NK-92 treated with Interleukin-12 subunit alpha and Interleukin-12 subunit beta, amount 100 ng/mL, for 24 hours (cell line): ENCODE results near the gene ADAP1.
A peak's percentile ranks its signal among the peaks of the same experiment; 100 is the strongest.
"Not testable (repeated sequence)": the region's sequence is repeated elsewhere in the genome, so short reads cannot be mapped to it uniquely, and the experiment has no call there.

ENCODE experiments used
- DNase-seq: peaks from one replicate; lab custom pipeline; 2025; lab: John Stamatoyannopoulos, UW

ADAP1 gene

DNA sequence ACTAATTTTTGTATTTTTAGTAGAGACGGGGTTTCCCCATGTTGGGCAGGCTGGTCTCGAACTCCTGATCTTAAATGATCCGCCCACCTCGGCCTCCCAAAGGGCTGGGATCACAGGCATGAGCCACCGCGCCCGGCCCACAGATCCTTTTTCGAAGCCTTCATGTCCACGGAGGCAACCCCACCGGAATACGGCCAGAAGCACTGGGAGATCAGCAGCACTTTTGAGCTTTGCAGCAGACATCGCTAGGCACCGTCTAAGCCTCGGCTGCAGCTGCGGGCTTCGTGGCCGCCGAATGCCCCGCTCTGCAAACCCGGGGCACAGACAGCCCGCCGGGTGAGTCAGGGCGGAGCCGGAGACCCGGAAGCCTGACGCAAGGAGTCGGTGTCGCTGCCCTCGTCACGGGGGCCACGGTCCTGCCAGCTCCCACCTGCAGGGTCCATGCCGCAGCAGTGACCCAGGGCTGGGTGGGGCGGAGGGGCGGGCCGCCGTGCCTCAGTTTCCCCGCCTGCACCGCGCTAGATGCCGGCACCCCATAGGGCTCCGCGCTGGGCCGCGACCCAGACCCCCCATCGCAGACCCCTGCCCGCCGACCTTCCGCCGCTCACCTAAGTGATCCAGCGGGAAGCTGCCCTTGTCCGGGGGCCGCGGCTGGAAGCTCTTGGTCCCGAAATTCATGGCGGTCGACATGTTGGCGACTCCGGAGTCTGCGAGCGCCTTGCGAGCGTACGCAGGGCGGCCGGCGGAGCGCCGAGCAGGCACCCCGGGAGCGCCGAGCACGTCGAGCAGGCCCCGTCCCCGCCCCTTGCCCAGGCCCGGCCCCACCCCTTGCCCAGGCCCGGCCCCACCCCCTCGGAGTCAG is 20.6 kb upstream of the ADAP1 start, which contains the start of gene COX19:
Gene COX19, minus strand, starts transcription at position 730 of the 862 bp plus-strand sequence. Its CDS starts 40 bp downstream, at position 690.
- DNase-seq: peak; percentile 76

GRCh38 chr7:974172-974571 is 19.7 kb upstream of the ADAP1 start:
- no peak for DNase-seq

DNA sequence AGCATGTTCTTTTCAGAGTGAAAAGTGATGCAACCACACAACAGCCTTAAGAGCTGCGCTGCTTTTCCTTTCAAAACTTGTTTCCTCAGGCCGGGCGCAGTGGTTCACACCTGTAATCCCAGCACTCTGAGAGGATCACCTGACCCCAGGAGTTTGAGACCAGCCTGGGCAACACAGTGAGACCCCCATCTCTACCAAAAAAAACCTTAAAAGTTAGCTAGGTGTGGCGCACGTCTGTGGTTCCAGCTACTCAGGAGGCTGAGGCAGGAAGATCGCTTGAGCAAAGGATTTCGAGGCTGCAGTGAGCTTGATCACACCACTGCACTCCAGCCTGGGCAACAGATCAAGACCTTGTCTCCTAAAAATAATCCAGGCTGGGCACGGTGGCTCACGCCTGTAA is 18.8 kb upstream of the ADAP1 start:
- DNase-seq: no peak

DNA sequence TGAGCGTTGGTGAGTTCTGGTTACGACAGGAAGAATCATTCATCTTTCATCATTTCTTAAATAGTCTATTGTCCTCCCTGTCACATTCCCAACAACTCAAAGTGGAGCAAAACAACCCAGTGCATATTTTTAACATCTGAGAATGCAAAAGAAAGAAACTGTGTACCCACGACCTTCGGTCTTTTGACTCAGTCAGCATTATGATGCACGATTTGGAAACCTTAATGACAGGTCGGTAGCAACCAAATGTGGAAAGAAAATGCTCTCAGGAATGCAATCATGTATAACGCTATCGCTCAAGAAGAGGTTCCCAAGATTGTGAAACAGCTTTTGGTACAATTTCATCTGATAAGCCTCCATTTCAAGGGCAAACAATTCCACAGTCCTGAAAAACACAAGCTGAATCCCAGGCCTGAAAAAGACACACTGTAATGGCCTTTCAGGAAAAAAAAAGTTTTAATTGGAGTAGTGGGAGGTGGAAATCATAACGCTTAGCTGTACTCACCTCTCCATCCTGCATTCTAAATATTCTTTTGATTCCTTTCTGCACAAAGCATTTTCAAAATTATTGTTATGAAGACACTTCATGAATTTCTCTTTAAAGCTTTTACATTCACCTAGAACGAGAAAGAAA is 18.3 kb upstream of the ADAP1 start:
- DNase-seq: no peak

- no peak for DNase-seq
Observed at GRCh38 chr7:972110-972509, 17.6 kb upstream of the ADAP1 start.

DNA sequence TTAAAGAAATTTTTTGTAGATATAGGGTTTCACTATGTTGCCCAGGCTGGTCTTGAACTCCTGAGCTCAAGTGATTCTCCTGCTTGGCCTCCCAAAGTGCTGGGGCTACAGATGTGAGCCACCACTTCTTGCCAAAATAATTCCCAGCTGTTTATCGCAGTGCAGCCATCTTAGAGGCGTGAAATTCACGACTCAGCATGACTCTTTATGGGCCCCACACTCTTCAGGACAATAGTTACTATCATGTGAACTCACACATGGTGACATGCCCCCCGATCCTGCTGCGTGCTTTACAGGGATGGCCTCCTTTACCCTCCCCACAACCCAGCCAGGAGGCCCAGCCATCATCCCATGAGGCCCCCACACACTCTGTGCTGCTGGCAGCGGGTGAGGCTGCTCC is 16.3 kb upstream of the ADAP1 start:
- no peak for DNase-seq

DNA sequence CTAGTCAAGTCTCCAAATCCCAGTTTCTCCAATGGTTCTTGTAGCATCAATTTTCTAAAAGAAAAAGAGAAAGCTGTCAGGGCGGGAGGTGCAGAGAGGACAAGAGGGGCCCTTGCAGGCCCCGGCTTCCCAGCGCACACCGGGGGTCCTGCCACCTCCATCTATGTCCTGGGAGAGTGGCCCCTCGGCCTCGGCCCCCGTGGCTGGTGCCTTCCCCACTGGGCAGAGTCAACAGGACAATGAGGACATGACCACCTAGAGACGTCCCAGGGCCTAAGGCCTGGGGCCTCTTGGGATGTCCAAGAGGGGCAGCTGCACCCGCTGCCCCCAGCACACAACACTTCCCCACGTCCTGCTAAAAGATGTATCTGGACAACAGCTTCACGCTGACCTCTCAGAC is 14.9 kb upstream of the ADAP1 start:
- no peak for DNase-seq

GRCh38 chr7:968205-969105 is 14.0 kb upstream of the ADAP1 start:
- DNase-seq: no peak

DNA sequence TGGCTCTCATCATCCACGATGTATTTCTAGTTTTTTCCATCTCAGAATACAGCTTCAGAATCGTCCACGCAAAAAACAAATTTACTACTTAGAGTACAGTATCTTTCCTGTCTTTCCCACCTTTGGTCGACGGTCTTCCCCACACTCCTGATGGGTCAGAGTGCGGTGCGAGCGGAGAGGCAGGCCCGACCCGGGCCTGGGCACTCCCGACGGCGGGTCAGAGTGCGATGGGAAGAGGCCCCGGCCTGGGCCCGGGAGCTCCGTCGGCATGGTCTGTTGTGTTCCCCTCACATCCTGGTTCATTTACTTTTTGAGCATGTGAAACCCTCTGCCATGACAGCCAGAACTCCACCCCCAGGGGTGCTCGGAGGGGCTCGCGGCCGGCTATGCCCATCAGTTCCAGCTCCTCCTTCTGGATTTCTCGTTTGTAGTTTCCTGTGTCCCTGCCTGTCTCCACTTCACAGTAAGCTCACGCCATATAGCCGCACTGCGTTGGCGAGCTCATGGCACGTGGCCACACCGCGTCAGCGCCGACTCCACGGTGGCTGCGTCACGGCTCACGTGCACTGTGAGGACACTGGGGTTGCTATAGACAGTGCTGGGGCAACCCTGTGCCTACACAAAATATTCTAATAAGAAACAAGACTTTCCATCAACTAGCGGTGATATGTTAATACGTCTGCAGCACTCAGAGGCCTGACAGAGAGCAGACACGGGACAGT is 13.0 kb upstream of the ADAP1 start:
- no peak for DNase-seq

DNA sequence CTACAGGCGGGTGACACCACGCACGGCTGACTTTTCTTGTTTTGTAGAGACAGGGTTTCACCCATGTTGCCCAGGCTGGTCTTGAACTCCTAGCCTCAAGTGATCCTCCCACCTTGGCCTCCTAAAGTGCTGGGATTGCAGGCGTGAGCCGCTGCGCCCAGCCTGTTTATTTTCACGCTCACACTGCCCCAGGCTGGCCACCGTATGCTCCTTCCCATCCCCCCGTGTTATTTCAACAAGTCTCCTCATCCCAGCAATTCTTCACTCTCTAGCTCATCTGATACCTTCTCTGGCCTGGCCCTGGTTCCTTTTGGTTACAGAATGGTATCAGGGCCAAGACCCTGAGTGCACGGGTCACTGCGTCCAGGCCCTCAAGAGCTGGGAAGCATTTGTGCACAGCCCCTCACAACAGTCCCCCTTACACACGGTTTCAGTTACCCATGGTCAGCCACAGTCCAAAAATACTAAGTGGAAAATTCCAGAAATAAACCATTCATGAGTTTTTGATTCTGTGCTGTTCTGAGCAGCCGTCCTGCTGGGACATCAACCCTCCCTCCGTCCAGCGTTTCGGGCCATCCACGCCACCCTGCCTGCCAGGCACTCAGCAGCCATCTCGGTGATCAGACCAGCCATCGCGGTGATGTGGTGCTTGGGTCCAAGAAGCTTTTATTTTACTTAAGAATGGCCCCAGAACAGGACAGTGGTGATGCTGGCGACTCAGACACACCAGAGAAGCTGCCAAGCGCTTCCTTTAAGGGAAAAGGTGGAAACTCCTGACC is 12.0 kb upstream of the ADAP1 start:
- DNase-seq: no peak

DNA sequence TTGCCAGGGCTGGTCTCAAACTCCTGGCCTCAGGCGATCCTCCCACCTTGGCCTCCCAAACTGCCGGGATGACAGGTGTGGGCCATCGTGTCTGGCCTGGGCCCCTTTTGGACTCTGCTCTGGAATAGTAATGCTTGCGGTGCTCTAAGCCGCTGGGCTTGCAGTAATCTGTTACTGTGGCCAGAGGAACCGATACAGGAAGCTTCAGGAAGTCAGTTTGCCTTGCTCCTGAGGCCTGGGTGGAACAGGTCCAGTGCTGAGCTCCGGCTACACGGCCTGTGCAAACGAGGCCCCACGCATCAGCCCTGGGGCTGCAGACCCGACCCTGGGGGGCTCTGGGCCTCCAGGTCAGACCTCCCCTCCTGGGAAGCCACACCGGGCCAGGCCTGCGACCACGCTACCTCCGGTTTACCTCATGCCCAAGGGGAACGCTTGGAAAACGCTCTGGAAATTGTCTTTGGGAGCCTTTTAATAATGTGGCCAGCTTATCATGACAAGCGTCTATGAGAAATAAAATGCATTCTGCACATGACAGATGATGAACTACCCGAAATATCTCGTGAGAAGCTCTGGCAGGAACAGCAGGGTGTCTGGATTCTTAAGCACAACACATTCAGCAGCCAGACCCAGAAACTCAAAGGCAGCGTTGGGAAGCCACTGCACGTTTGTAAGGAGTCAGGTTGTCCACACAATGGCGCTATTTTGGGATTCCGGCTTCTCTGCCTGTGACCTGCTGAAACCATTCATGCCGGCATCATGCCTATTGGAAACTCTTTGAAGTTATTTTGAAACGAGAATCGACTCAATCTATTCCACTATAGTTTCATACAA is 10.1 kb upstream of the ADAP1 start:
- DNase-seq: no peak

GRCh38 chr7:963236-964078 is 9.0 kb upstream of the ADAP1 start:
- no peak for DNase-seq

- no peak for DNase-seq
Observed at GRCh38 chr7:962401-963081, 8.1 kb upstream of the ADAP1 start.

DNA sequence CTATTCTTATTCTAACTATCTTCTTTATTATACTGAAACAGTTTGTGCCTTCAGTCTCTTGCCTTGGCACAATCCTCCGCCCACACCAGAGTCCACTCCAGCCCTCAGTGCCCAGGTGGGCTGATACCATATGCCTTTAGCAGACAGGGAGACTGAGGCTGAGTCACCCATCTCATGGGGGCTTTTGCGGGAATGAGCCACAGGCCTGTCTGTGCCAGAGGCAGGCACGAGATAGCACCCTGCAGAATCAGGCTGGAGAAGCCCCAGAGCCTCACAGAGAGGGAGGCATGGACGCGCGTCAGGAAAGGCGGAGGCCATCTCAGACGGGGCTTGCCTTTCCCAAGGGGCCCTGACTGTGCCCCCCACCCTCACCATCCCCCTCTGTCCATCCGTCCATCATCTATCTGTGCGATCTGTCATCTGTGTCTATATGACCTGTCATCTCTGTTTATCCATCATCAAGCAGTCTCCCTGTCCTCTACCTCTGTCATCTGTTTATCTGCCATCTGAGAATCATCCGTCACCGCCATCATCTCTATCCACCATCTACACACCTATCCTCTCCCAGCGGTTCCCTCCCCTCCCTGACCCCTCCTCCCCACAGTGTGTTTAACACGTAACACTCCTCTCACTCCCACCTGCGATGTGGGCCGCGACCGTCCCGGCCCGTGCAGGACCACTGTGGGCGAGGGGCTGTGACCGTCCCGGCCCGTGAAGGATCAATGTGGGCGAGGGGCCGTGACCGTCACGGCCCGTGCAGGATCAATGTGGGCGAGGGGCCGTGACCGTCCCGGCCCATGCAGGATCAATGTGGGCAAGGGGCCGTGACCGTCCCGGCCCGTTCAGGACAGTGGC is 7.3 kb upstream of the ADAP1 start:
- no peak for DNase-seq

GRCh38 chr7:960972-961371 is 6.5 kb upstream of the ADAP1 start:
- not testable (repeated sequence) for DNase-seq

GRCh38 chr7:960269-960871 is 5.9 kb upstream of the ADAP1 start:
- DNase-seq: no peak

GRCh38 chr7:959740-960139 is 5.3 kb upstream of the ADAP1 start:
- DNase-seq: not testable (repeated sequence)
